HPDE6-E6E7 (cell line): ENCODE data around the gene PRICKLE2.

ENCODE experiments used
- DNase-seq: peaks from one replicate; pipeline ENCODE4 v3.0.0; 2011; ENCODE audit warnings: missing footprints; ENCODE audit errors: extremely low spot score

The PRICKLE2 gene, protein sequence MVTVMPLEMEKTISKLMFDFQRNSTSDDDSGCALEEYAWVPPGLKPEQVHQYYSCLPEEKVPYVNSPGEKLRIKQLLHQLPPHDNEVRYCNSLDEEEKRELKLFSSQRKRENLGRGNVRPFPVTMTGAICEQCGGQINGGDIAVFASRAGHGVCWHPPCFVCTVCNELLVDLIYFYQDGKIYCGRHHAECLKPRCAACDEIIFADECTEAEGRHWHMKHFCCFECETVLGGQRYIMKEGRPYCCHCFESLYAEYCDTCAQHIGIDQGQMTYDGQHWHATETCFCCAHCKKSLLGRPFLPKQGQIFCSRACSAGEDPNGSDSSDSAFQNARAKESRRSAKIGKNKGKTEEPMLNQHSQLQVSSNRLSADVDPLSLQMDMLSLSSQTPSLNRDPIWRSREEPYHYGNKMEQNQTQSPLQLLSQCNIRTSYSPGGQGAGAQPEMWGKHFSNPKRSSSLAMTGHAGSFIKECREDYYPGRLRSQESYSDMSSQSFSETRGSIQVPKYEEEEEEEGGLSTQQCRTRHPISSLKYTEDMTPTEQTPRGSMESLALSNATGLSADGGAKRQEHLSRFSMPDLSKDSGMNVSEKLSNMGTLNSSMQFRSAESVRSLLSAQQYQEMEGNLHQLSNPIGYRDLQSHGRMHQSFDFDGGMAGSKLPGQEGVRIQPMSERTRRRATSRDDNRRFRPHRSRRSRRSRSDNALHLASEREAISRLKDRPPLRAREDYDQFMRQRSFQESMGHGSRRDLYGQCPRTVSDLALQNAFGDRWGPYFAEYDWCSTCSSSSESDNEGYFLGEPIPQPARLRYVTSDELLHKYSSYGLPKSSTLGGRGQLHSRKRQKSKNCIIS

GRCh38 chr3:64224826-64225610 lies at the start of gene PRICKLE2:
Gene PRICKLE2 (minus strand): TSS chr3:64225466. CDS start chr3:64198927, 26,539 bp downstream.
- peak; percentile 11 for DNase-seq

DNA sequence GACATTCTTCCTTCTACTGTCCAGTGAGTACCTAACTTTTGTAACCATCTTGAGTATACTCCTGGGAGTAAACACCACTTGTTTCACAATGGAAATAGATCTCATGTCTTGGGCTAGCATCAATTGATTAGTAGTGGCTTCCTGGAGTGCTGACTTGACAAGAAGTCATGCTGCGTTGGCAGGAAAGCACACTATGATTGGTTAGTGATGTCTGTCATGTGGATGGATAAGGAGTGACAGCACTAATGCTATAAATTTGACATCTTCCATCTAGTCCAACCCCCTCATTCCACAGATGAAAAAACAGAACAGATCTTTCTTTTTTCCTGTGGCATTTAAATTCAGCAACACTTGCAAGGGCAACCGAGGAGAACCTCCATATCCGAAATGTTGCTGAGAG lies 47.6 kb upstream of the PRICKLE2 start:
- DNase-seq: no peak

- DNase-seq: no peak
Observed at GRCh38 chr3:64272271-64272670, 47.0 kb upstream of the PRICKLE2 start.

DNA sequence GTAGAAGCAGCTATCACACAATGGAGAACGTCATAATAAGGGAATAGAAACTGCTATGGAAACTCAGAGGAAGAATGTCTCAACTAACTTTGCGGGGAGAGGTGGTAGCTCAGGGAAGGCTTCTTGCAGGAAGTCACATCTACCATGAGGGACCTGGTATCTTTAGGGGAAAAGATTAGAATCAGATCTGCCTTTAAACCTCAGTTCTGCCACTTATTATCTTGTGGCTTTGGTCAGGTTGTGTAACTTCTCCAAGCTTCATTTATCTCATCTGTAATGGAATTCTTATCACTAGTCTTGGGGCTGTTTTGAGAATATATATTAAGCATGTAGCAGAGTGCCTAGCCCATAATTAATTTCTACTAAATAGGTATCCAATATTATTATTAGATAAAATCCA lies 46.4 kb upstream of the PRICKLE2 start:
- no peak for DNase-seq

DNA sequence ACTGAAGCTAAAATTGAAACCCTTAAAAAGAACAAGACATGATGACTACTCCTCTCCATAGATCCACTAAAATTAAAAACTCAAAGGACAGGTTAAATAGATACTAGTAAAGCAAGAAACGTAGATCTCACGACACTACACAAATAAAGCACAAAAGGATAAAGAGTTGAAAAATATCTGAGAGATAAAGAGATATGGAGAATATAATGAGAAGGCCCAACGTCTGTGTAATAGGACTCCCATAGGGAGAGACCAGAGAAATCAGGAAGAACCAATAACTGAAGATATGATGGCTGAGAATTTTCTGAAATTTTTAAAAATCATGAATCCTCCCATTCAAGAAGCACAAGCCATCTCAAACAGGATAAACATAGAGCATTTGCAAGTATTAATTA lies 45.6 kb upstream of the PRICKLE2 start:
- no peak for DNase-seq

- DNase-seq: no peak
Observed at GRCh38 chr3:64270142-64270865, 45.0 kb upstream of the PRICKLE2 start.

DNA sequence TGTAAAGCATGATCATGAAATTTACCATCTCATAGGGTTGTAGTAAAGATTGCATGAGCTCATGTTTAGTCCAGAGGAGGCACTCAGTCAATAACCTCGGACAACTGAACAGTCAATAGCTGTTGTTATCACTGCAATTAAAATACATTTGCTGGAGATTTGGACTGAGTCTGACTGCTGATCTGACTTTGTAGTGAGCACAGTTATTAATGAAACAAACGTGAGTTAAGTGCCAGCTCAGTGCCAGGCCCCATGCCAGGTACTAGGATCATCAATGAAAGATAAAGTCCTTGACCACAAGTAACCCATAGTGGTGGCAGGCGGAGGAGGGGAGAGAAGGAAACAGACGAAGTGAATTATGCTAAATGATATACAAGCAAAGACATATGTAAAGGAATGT lies 43.7 kb upstream of the PRICKLE2 start:
- DNase-seq: no peak

GRCh38 chr3:64267721-64268604 lies 42.7 kb upstream of the PRICKLE2 start:
- no peak for DNase-seq

- no peak for DNase-seq
Observed at GRCh38 chr3:64266983-64267382, 41.7 kb upstream of the PRICKLE2 start.

- peak; percentile 2 for DNase-seq
Observed at GRCh38 chr3:64266065-64266931, 41.0 kb upstream of the PRICKLE2 start.

GRCh38 chr3:64265646-64266045 lies 40.4 kb upstream of the PRICKLE2 start:
- DNase-seq: no peak

- DNase-seq: no peak
Observed at GRCh38 chr3:64264501-64265109, 39.3 kb upstream of the PRICKLE2 start.

DNA sequence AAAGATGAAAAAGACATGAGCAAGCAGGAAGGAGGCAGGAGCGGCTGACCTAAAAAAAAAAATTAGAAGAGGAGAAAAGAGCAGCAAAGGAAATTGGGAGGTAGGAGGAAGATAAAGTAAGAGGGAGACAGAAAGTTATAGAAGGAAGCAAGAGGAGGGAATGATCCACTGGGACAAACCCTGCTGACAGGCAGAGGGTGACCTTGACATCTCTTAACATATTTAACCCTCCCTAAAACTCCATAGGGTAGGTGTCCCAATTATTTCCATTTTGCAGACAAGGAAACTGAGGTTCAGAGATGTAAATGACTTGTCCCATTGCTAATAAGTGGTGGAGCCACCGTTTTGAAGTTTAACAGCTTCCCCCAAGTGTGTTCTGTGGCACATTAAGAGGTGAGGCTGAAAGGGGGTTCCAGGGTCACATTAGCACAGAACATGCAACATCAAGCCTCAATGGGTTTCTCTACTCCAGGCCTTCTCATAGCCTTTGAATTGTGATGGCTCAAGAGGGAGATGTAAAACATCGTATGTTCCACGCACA lies 37.4 kb upstream of the PRICKLE2 start:
- no peak for DNase-seq

DNA sequence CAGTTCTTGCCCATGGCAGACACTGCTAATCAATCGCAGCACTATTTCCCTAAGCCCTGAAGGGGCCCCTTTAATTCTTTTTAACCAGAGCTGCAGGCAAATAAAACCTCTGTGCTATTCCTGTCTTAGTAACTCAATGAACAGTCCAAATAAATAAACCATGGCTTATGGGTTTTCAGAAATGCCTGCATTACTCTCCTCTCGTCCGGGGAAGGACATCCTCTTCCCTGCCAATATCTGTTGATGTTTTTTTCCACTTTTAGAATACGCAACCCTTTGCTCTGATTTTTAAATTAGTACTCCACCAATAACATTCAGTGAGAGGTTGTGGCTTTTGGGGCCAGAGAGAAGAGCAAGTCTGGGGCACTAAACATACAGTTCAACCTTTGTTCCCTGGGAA lies 35.2 kb upstream of the PRICKLE2 start:
- no peak for DNase-seq

- no peak for DNase-seq
Observed at GRCh38 chr3:64259636-64260035, 34.4 kb upstream of the PRICKLE2 start.

GRCh38 chr3:64257100-64257755 lies 32.0 kb upstream of the PRICKLE2 start:
- DNase-seq: no peak

DNA sequence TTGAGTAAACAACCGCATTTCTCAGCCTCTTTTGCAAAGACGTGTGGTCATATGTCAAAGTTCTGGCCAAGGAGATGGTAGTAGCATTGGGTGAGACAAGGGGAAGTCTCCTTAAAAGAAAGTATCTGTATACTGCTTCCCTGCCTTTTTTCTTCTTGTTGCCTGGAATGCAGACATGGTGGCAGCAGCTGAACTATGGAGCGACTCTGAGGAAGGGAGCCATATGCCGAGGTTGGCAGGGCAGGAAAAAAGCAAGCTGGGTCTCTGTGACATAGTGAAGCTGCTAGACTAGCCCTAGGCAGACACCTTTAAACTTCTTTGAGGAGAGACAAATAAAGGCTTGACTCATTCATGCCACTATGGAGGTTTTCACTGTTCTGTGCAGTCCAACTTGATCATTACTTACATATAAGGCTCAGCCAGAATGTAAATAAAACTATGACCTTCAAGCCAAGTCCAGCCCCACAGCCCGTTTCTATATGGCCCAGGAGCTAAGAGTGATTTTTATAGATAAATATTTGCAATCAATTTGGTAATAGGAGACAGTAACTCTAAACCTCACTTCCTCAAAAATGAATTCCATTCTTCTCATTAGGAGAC lies 30.6 kb upstream of the PRICKLE2 start:
- no peak for DNase-seq

- no peak for DNase-seq
Observed at GRCh38 chr3:64254443-64254842, 29.2 kb upstream of the PRICKLE2 start.
